Gastroesophageal sphincter (tissue), 3 donors: ENCODE measurements around the gene NMU.

Source experiments
- CTCF ChIP-seq, 4 experiments: fragments of 200-600 bp in 2 of 4; fragments of 450-650 bp in 2 of 4; sonication (generic) in 1 of 4; IDR thresholded peaks; one replicate each; pipeline ENCODE4 v1.5.1; 2017 to 2019; ENCODE audit warnings: antibody characterized with exemption in 4 of 4, mild to moderate bottlenecking in 2 of 4, moderate library complexity in 2 of 4
- EP300 ChIP-seq: sonication (generic); formaldehyde crosslinking; IDR thresholded peaks from one replicate; pipeline ENCODE4 v1.6.1; 2017; ENCODE audit warnings: antibody characterized with exemption, mild to moderate bottlenecking
- POLR2A ChIP-seq, 2 donors: fragments of 450-650 bp; IDR thresholded peaks; one replicate each; pipeline ENCODE4 v1.6.1; 2017; ENCODE audit warnings: antibody characterized with exemption in 2 of 2, mild to moderate bottlenecking in 2 of 2, moderate library complexity in 1 of 2

DNA sequence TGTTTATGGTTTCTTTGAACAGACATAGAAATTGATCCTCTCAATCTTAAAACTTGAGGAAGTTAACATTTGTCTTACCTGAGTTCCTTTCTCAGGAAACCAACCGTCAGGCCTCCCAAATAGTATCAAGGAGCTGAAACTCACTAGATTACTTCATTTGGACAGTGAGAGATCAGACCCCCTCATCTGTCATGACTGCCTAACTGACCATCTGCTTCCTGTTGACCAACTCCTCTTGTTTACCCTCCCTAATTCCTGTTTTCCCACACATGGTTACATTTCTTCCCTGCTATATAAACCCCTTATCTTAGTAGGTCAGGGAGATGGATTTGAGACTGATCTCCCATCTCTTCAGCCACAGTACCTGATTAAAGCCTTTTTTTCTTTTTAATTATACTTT is 46.2 kb upstream of the NMU start:
- TF ChIP-seq CTCF (IDR thresholded peaks at IDR 0.05) (no peak), EP300 (no peak), POLR2A (IDR thresholded peaks at IDR 0.05) (no peak)
